ENCODE measurements around the gene EMC7.
"Not testable (repeated sequence)": the region's sequence is repeated elsewhere in the genome, so short reads cannot be mapped to it uniquely, and the experiment has no call there.

The EMC7 gene

GRCh38 chr15:34101366-34102174 is at the start of gene EMC7, which contains the start of gene PGBD4:
EMC7 (minus strand) TSS chr15:34101862; CDS start chr15:34101839, 23 bp downstream.
PGBD4 (plus strand) TSS chr15:34102083; CDS start chr15:34102532, 449 bp downstream.
- peak; percentile 98 for DNase-seq (ENCODE audit: low read depth, low spot score)

GRCh38 chr15:34147371-34148140 is 45.9 kb upstream of the EMC7 start:
- DNase-seq (ENCODE audit: low read depth, low spot score) = no peak

- no peak for DNase-seq (ENCODE audit: low read depth, low spot score)
Observed at GRCh38 chr15:34133511-34133910, 31.8 kb upstream of the EMC7 start.

GRCh38 chr15:34132881-34133280 is 31.2 kb upstream of the EMC7 start:
- DNase-seq (ENCODE audit: low read depth, low spot score) = no peak

GRCh38 chr15:34128898-34129297 is 27.2 kb upstream of the EMC7 start:
- no peak for DNase-seq (ENCODE audit: low read depth, low spot score)

GRCh38 chr15:34126522-34126921 is 24.9 kb upstream of the EMC7 start:
- no peak for DNase-seq (ENCODE audit: low read depth, low spot score)

- no peak for DNase-seq (ENCODE audit: low read depth, low spot score)
Observed at GRCh38 chr15:34125945-34126344, 24.3 kb upstream of the EMC7 start.

GRCh38 chr15:34124651-34125050 is 23.0 kb upstream of the EMC7 start:
- DNase-seq (ENCODE audit: low read depth, low spot score) = no peak

GRCh38 chr15:34122771-34123183 is 21.1 kb upstream of the EMC7 start:
- DNase-seq (ENCODE audit: low read depth, low spot score) = peak; percentile 36

- not testable (repeated sequence) for DNase-seq (ENCODE audit: low read depth, low spot score)
Observed at GRCh38 chr15:34121786-34122185, 20.1 kb upstream of the EMC7 start.

- DNase-seq (ENCODE audit: low read depth, low spot score) = not testable (repeated sequence)
Observed at GRCh38 chr15:34120420-34120819, 18.8 kb upstream of the EMC7 start.

- DNase-seq (ENCODE audit: low read depth, low spot score) = no peak
Observed at GRCh38 chr15:34119291-34119690, 17.6 kb upstream of the EMC7 start.

- DNase-seq (ENCODE audit: low read depth, low spot score) = no peak
Observed at GRCh38 chr15:34116620-34117019, 15.0 kb upstream of the EMC7 start.

GRCh38 chr15:34114739-34115138 is 13.1 kb upstream of the EMC7 start:
- no peak for DNase-seq (ENCODE audit: low read depth, low spot score)

GRCh38 chr15:34114215-34114614 is 12.6 kb upstream of the EMC7 start:
- DNase-seq (ENCODE audit: low read depth, low spot score) = no peak

- no peak for DNase-seq (ENCODE audit: low read depth, low spot score)
Observed at GRCh38 chr15:34111488-34111887, 9.8 kb upstream of the EMC7 start.

- DNase-seq (ENCODE audit: low read depth, low spot score) = no peak
Observed at GRCh38 chr15:34109797-34110663, 8.4 kb upstream of the EMC7 start.

GRCh38 chr15:34107315-34107714 is 5.7 kb upstream of the EMC7 start:
- no peak for DNase-seq (ENCODE audit: low read depth, low spot score)

- DNase-seq (ENCODE audit: low read depth, low spot score) = no peak
Observed at GRCh38 chr15:34106423-34106822, 4.8 kb upstream of the EMC7 start.

- DNase-seq (ENCODE audit: low read depth, low spot score) = no peak
Observed at GRCh38 chr15:34102175-34102925, 688 bp upstream of the EMC7 start.

GRCh38 chr15:34099914-34100313 is 1.7 kb downstream of the EMC7 start:
- DNase-seq (ENCODE audit: low read depth, low spot score) = no peak
